Measurements from ENCODE around the gene NCKAP5.

Gene NCKAP5

DNA sequence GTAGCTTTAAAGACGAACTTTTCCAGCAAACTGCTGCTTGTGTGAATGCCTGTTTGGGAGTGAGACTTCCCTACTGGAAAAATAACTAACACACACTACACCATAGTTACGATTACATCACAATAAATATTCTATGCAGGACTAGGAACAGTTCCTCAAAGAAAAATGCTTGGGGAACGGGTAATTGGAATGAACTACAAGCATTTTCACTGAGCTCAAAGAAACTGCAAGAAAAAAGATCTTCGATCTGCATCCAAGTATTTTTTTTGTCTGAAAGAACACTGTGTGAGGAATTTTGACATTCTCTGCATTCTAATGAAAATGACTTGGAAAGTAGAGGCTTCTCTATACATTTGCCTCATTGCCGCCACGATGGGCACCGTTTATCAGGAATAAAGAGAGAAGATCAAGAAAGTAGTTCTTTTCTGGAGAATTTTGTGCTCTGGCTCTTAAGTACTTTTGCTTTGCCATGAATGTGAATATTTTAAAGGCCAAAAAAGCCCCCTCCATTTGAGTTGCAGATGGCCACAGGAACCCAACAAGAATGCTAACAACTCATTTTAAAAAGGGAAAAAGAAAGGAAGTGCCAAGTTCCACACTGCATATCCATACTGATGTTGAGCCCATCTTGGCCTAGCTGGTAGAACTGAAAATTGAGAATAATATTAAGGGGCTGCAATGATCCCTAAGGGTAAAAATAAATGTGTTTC lies 911.8 kb downstream of the NCKAP5 start:
- no peak for DNase-seq (ENCODE audit: low read depth)
- H3K4me3 ChIP-seq (ENCODE audit: low read depth, low read length), result no peak overlapping the region
- TF ChIP-seq, protein P1, sequence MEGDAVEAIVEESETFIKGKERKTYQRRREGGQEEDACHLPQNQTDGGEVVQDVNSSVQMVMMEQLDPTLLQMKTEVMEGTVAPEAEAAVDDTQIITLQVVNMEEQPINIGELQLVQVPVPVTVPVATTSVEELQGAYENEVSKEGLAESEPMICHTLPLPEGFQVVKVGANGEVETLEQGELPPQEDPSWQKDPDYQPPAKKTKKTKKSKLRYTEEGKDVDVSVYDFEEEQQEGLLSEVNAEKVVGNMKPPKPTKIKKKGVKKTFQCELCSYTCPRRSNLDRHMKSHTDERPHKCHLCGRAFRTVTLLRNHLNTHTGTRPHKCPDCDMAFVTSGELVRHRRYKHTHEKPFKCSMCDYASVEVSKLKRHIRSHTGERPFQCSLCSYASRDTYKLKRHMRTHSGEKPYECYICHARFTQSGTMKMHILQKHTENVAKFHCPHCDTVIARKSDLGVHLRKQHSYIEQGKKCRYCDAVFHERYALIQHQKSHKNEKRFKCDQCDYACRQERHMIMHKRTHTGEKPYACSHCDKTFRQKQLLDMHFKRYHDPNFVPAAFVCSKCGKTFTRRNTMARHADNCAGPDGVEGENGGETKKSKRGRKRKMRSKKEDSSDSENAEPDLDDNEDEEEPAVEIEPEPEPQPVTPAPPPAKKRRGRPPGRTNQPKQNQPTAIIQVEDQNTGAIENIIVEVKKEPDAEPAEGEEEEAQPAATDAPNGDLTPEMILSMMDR (IDR thresholded peaks at IDR 0.05; ENCODE audit: control insufficient read depth, extremely low read depth, insufficient read depth), result no peak

GRCh38 chr2:132654968-132655367 lies 913.3 kb downstream of the NCKAP5 start:
- TF ChIP-seq, protein P1 (IDR thresholded peaks at IDR 0.05; ENCODE audit: control insufficient read depth, extremely low read depth, insufficient read depth), result no peak
- DNase-seq (ENCODE audit: low read depth), result no peak
- H3K4me3 ChIP-seq (ENCODE audit: low read depth, low read length), result no peak overlapping the region

DNA sequence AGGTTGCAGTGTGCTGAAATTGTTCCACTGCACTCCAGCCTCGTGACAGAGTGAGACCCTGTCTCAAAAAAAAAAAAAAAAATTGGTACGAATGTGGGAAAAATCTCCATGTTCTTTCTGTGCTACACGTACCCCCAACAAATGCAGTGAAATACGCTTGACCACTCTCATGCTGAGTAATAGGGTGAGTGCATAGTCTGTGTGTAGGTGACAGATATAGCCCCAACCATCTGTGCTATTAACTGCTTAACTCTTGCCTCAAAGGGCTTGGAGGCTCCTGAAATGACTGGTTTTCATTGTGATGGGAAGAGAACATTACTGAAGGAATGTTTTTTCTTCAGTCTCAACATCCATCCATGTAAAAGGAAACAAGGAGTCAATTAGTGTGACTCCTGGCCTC lies 913.9 kb downstream of the NCKAP5 start:
- DNase-seq (ENCODE audit: low read depth), result no peak

DNA sequence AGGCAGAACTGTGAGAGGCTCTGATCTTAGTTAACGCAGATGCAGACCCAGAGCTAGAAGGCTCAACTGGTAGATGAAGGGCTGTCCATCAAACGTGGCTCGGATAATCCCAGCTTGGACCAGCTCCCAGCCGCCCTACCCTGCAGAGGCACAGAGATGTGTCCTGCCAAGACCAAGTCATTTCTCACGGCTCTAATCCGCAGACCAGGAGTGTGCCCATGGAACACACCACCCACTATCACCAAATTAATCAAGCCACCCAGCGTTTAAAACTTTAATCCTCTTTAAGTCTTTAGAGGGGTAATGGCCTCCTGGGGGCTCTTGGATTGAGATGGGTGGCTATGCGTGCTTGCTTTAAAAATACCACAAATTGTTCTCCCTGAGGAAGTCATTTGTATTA lies 915.8 kb downstream of the NCKAP5 start:
- DNase-seq (ENCODE audit: low read depth), result no peak
- no peak overlapping the region for H3K4me3 ChIP-seq (ENCODE audit: low read depth, low read length)

More for the DNA sequence above, 913.9 kb downstream of the NCKAP5 start:
- H3K4me3 ChIP-seq (ENCODE audit: low read depth, low read length), result no peak overlapping the region
- TF ChIP-seq, protein P1 (IDR thresholded peaks at IDR 0.05; ENCODE audit: control insufficient read depth, extremely low read depth, insufficient read depth), result no peak

GRCh38 chr2:132651115-132652045 lies 916.9 kb downstream of the NCKAP5 start:
- TF ChIP-seq, protein P1 (IDR thresholded peaks at IDR 0.05; ENCODE audit: control insufficient read depth, extremely low read depth, insufficient read depth), result peak; percentile 34
- H3K4me3 ChIP-seq (ENCODE audit: low read depth, low read length), result no peak overlapping the region
- no peak for DNase-seq (ENCODE audit: low read depth)

More for the DNA sequence above, 915.8 kb downstream of the NCKAP5 start:
- TF ChIP-seq, protein P1 (IDR thresholded peaks at IDR 0.05; ENCODE audit: control insufficient read depth, extremely low read depth, insufficient read depth), result no peak

DNA sequence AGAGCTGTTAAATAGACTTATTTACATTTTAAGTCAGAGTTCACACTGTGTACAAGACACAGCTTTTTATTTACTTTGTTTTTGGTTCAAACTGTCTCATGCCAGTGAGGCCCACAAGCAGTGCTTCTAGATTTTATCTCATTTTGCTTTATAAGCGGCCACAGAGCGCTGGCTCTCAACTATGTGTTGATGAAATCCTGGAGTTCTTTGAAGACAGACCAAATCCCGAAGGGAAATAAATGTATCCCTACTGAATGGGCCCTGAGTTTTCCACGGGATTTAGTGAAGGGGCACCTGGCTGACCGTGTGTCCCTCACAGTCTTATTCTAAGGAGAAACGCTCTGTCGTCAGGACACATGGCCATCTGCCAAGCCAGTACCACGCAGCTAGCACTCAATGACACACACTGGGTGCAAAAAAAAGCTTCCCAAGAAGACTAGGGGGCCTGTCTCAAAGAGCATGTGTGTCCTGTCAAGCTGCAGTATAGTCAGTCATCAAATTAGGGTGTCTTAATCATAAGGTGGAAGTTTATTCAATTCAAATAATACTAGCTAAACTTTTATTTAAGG lies 921.6 kb downstream of the NCKAP5 start:
- DNase-seq (ENCODE audit: low read depth), result peak; percentile 15
- TF ChIP-seq, protein P1 (IDR thresholded peaks at IDR 0.05; ENCODE audit: control insufficient read depth, extremely low read depth, insufficient read depth), result no peak
- no peak overlapping the region for H3K4me3 ChIP-seq (ENCODE audit: low read depth, low read length)

All from LNCaP clone FGC (cell line).